ENCODE results near the gene NCBP3. TPM values are rescaled to one million over a fixed set of nuclear protein-coding genes. Genes with fewer than 3 reads are reported as not detected.
"Not testable (repeated sequence)": the region's sequence is repeated elsewhere in the genome, so short reads cannot be mapped to it uniquely, and the experiment has no call there.

NCBP3 gene
- total RNA-seq, 1 experiment from 2014 or later, result 32.8 TPM

GRCh38 chr17:3847165-3847670 is 1.2 kb upstream of the NCBP3 start:
- Histone ChIP-seq H3K36me3 (ENCODE audit: control insufficient read depth, insufficient read depth, low read length) (no peaks in the 10 kb centered on the region), H3K4me1 (0 out of 2 replicates have a peak, but pooled peaks cover 3% of the 10 kb centered on the region), H3K27me3 (replicated peaks; ENCODE audit: control insufficient read depth, insufficient read depth, low read length) (no peaks in the 10 kb centered on the region), H3K4me3 (ENCODE audit: low read depth, low read length) (no peak overlapping the region), H3K9me3 (no peaks in the 10 kb centered on the region)
- Mint-ChIP-seq H3K9me3 (ENCODE audit: unreplicated experiment) (no peaks in the 10 kb centered on the region), H3K4me1 (ENCODE audit: low read depth, unreplicated experiment) (no peaks in the 10 kb centered on the region), H3K4me3 (ENCODE audit: unreplicated experiment) (no peak overlapping the region), H3K27ac (ENCODE audit: unreplicated experiment) (no peak overlapping the region), H3K27me3 (ENCODE audit: insufficient read depth, unreplicated experiment) (no peaks in the 10 kb centered on the region), H3K36me3 (ENCODE audit: insufficient read depth, unreplicated experiment) (peaks cover 15% of the 10 kb centered on the region)
- CTCF ChIA-PET, result interaction anchor here (1.4 to 1.7 kb wide), 2 partner anchors 9 to 110 kb away, joined by 4 to 7 read pairs; no protein-coding TSS in a partner anchor
- no TSS peak for BruUV-seq (replicated peaks)
- no peak for DNase-seq
- TF ChIP-seq CTCF (IDR thresholded peaks at IDR 0.05; ENCODE audit: insufficient read depth in 1 of 2, low read depth in 1 of 2, low read length in 1 of 2, severe bottlenecking in 1 of 2, unreplicated experiment in 1 of 2), result no peak
- POLR2A ChIA-PET, result no interaction called here
- intact Hi-C loops (cut with micrococcal nuclease; ENCODE audit: unreplicated experiment), result no loop called here

- POLR2A ChIA-PET, result interaction anchor here (0.6 kb wide), 3 partner anchors 8 to 278 kb away, joined by 3 to 5 read pairs (median 4); no protein-coding TSS in a partner anchor
- 0 out of 2 replicates have a peak, but pooled peaks cover 3% of the 10 kb centered on the region for H3K4me1 ChIP-seq
- Mint-ChIP-seq H3K9me3 (ENCODE audit: unreplicated experiment) (no peaks in the 10 kb centered on the region), H3K4me3 (ENCODE audit: unreplicated experiment) (peak overlapping the region; percentile 80), H3K27me3 (ENCODE audit: insufficient read depth, unreplicated experiment) (no peaks in the 10 kb centered on the region), H3K27ac (ENCODE audit: unreplicated experiment) (no peak overlapping the region), H3K36me3 (ENCODE audit: insufficient read depth, unreplicated experiment) (peaks cover 15% of the 10 kb centered on the region), H3K4me1 (ENCODE audit: low read depth, unreplicated experiment) (no peaks in the 10 kb centered on the region)
- no peak for DNase-seq
- no peaks in the 10 kb centered on the region for H3K27me3 ChIP-seq (replicated peaks; ENCODE audit: control insufficient read depth, insufficient read depth, low read length)
- intact Hi-C loops (cut with micrococcal nuclease; ENCODE audit: unreplicated experiment), result no loop called here
- H3K36me3 ChIP-seq (ENCODE audit: control insufficient read depth, insufficient read depth, low read length), result no peaks in the 10 kb centered on the region
- H3K4me3 ChIP-seq (ENCODE audit: low read depth, low read length), result no peak overlapping the region
- TF ChIP-seq CTCF (IDR thresholded peaks at IDR 0.05; ENCODE audit: insufficient read depth in 1 of 2, low read depth in 1 of 2, low read length in 1 of 2, severe bottlenecking in 1 of 2, unreplicated experiment in 1 of 2), result no peak
- no TSS peak for BruUV-seq (replicated peaks)
- CTCF ChIA-PET, result interaction anchor here (0.5 to 1.7 kb wide), 9 partner anchors 9 to 374 kb away, joined by 3 to 11 read pairs (median 4); partner anchors contain the start of gene CAMKK1
- H3K9me3 ChIP-seq, result no peaks in the 10 kb centered on the region
These were observed 555 bp upstream of the NCBP3 start for GRCh38 chr17:3846437-3847164.

- Mint-ChIP-seq H3K36me3 (ENCODE audit: insufficient read depth, unreplicated experiment) (peaks cover 28% of the 10 kb centered on the region), H3K27me3 (ENCODE audit: insufficient read depth, unreplicated experiment) (no peaks in the 10 kb centered on the region), H3K27ac (ENCODE audit: unreplicated experiment) (no peak overlapping the region), H3K4me1 (ENCODE audit: low read depth, unreplicated experiment) (no peaks in the 10 kb centered on the region), H3K4me3 (ENCODE audit: unreplicated experiment) (peak overlapping the region; percentile 80), H3K9me3 (ENCODE audit: unreplicated experiment) (no peaks in the 10 kb centered on the region)
- no peaks in the 10 kb centered on the region for H3K36me3 ChIP-seq (ENCODE audit: control insufficient read depth, insufficient read depth, low read length)
- 0 out of 2 replicates have a peak, but pooled peaks cover 3% of the 10 kb centered on the region for H3K4me1 ChIP-seq
- no peaks in the 10 kb centered on the region for H3K27me3 ChIP-seq (replicated peaks; ENCODE audit: control insufficient read depth, insufficient read depth, low read length)
- peak overlapping the region; percentile 70 for H3K4me3 ChIP-seq (ENCODE audit: low read depth, low read length)
- BruUV-seq (replicated peaks), result TSS peak; percentile 42
- TF ChIP-seq CTCF (IDR thresholded peaks at IDR 0.05; ENCODE audit: insufficient read depth in 1 of 2, low read depth in 1 of 2, low read length in 1 of 2, severe bottlenecking in 1 of 2, unreplicated experiment in 1 of 2), result no peak
- no peak for DNase-seq
- intact Hi-C loops (cut with micrococcal nuclease; ENCODE audit: unreplicated experiment), result no loop called here
- H3K9me3 ChIP-seq, result no peaks in the 10 kb centered on the region
- ChIA-PET CTCF (interaction anchor here (0.7 to 1.1 kb wide), 2 partner anchors 90 to 162 kb away, joined by 3 to 4 read pairs; no protein-coding TSS in a partner anchor), POLR2A (interaction anchor here (0.7 kb wide), 1 partner anchor 91 kb away, joined by 3 read pairs; no protein-coding TSS in a partner anchor)
These were observed 790 bp downstream of the NCBP3 start for GRCh38 chr17:3845291-3845620.

GRCh38 chr17:3844556-3844955 is 1.5 kb downstream of the NCBP3 start:
- H3K4me3 ChIP-seq (ENCODE audit: low read depth, low read length); H3K36me3 ChIP-seq (ENCODE audit: control insufficient read depth, insufficient read depth, low read length); H3K27me3 ChIP-seq (replicated peaks; ENCODE audit: control insufficient read depth, insufficient read depth, low read length); DNase-seq; intact Hi-C loops (cut with micrococcal nuclease; ENCODE audit: unreplicated experiment); H3K9me3 Mint-ChIP-seq (ENCODE audit: unreplicated experiment); H3K4me1 ChIP-seq; BruUV-seq (replicated peaks); H3K27ac Mint-ChIP-seq (ENCODE audit: unreplicated experiment); H3K4me1 Mint-ChIP-seq (ENCODE audit: low read depth, unreplicated experiment); H3K27me3 Mint-ChIP-seq (ENCODE audit: insufficient read depth, unreplicated experiment); H3K9me3 ChIP-seq: not testable (repeated sequence)
- CTCF ChIA-PET, result interaction anchor here (0.6 kb wide), 1 partner anchor 448 kb away, joined by 3 read pairs; no protein-coding TSS in a partner anchor
- Mint-ChIP-seq H3K4me3 (ENCODE audit: unreplicated experiment) (peak overlapping the region; percentile 80), H3K36me3 (ENCODE audit: insufficient read depth, unreplicated experiment) (peaks cover 35% of the 10 kb centered on the region)
- POLR2A ChIA-PET, result interaction anchor here (0.6 kb wide), 1 partner anchor 17 kb away, joined by 5 read pairs; no protein-coding TSS in a partner anchor

Data from Caco-2 (cell line).